VCaP (cell line): ENCODE data around the gene AIFM2.

Experiments used
- H3K27ac ChIP-seq: fragments of 450-650 bp; 2 replicates; pipeline ENCODE4 v1.5.1; 2017
- CTCF ChIP-seq: fragments of 450-650 bp; conservative IDR thresholded peaks from 2 replicates; pipeline ENCODE4 v1.5.1; 2017; ENCODE audit warnings: mild to moderate bottlenecking, moderate library complexity

Gene AIFM2

DNA sequence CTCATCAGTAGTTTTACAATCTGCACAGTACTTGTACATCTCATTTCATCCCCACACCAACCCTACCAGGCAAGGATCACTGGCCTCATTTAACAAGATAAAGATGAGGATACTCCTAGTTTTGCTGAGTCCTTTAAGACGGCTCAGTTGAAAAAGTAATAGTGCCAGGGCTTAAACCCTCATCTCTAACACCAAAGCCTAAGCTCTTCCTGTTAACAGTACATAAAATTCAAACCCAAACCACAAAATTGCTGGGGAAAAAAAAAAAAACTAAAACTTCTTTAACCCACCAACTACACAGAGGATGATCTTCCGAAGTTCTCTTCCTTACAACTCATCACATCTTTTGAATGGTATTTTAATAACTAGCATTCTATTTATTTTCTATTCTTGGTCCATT is 36.4 kb upstream of the AIFM2 start:
- peak overlapping the region; percentile 86; the same call in 1 of the 2 replicates for H3K27ac ChIP-seq

GRCh38 chr10:70167246-70167645 is 34.6 kb upstream of the AIFM2 start:
- no peak for TF ChIP-seq CTCF

More for the DNA sequence above, 36.4 kb upstream of the AIFM2 start:
- no peak for TF ChIP-seq CTCF

GRCh38 chr10:70166394-70166793 is 33.8 kb upstream of the AIFM2 start:
- no peak for TF ChIP-seq CTCF
- H3K27ac ChIP-seq = no peak overlapping the region

More at GRCh38 chr10:70167246-70167645, 34.6 kb upstream of the AIFM2 start:
- no peak overlapping the region for H3K27ac ChIP-seq

- no peak for TF ChIP-seq CTCF
These were observed 31.5 kb upstream of the AIFM2 start for GRCh38 chr10:70164163-70164562.

DNA sequence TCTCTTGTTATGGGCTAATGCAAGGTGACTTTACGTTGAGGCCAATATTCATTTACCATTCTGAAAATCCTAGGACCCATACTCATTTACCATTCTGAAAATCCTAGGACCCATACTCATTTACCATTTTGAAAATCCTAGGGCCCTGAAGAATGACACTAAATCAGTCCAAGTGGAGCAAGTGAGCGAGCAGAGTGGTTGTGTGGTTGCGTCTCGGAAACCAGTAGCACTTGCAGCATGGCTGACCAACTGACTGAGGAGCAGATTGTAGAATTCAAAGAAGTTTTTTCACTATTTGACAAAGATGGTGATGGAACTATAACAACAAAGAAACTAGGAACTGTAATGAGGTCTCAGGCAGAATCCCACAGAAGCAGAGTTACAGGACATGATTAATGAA is 30.8 kb upstream of the AIFM2 start:
- H3K27ac ChIP-seq = no peak overlapping the region

More at GRCh38 chr10:70164163-70164562, 31.5 kb upstream of the AIFM2 start:
- no peak overlapping the region for H3K27ac ChIP-seq

DNA sequence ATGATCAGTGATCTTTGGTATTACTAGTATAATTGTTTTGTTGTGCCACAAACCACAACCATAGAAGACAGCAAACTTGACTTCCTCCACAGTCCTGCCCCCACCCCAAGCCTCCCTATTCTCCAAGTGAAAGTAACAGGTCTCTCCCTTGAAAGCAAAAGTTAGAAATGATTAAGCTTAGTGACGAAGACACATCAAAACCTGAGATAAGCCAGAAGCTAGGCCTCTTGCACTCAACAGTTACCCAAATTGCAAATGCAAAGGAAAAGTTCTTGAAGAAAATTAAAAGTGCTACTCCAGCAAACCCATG is 30.2 kb upstream of the AIFM2 start:
- TF ChIP-seq CTCF = no peak
- H3K27ac ChIP-seq = no peak overlapping the region

More for the DNA sequence above, 30.8 kb upstream of the AIFM2 start:
- no peak for TF ChIP-seq CTCF

GRCh38 chr10:70162151-70162891 is 29.7 kb upstream of the AIFM2 start:
- no peak overlapping the region for H3K27ac ChIP-seq

More at GRCh38 chr10:70162151-70162891, 29.7 kb upstream of the AIFM2 start:
- TF ChIP-seq CTCF = no peak
